H1 (cell line): ENCODE results near the gene ABCC2. TPM values are rescaled to one million over a fixed set of nuclear protein-coding genes. Genes with fewer than 3 reads are reported as not detected.

Experiments
- CHD7 ChIP-seq: fragments of 300-600 bp; sonication (generic); IDR thresholded peaks from 2 replicates; pipeline ENCODE4 v1.7.1; 2012; ENCODE audit warnings: low read length, moderate library complexity, mild to moderate bottlenecking, inconsistent platforms; ENCODE audit not compliant: insufficient replicate concordance
- CREB1 ChIP-seq: IDR thresholded peaks from 2 replicates; pipeline ENCODE4 v1.6.1; 2012; ENCODE audit warnings: inconsistent platforms
- FOSL1 ChIP-seq: IDR thresholded peaks from 2 replicates; pipeline ENCODE4 v1.6.1; 2011; ENCODE audit warnings: mild to moderate bottlenecking, low read depth, low read length, moderate library complexity; ENCODE audit not compliant: insufficient read depth
- KDM4A ChIP-seq: IDR thresholded peaks from one replicate; pipeline ENCODE4 v1.7.1; 2012; ENCODE audit warnings: low read depth, mild to moderate bottlenecking, moderate library complexity, low read length, inconsistent platforms; ENCODE audit not compliant: severe bottlenecking
- MAX ChIP-seq: IDR thresholded peaks from 2 replicates; pipeline ENCODE4 v1.6.1; 2012; ENCODE audit warnings: inconsistent platforms
- PHF8 ChIP-seq: fragments of 200-600 bp; sonication (generic); conservative IDR thresholded peaks from 2 replicates; pipeline ENCODE4 v1.7.1; 2012; ENCODE audit warnings: low read depth, mild to moderate bottlenecking, inconsistent platforms, low read length, moderate library complexity
- POLR2A ChIP-seq, 2 experiments: IDR thresholded peaks; 1 replicate in 1 of 2; 2 replicates in 1 of 2; pipeline ENCODE4 v1.6.1; 2011; ENCODE audit warnings: low read depth in 2 of 2, low read length in 2 of 2, mild to moderate bottlenecking in 2 of 2; ENCODE audit errors: control extremely low read depth in 1 of 2
- SP1 ChIP-seq: IDR thresholded peaks from 2 replicates; pipeline ENCODE4 v1.6.1; 2011; ENCODE audit warnings: low read depth, low read length
- TBP ChIP-seq: IDR thresholded peaks from 2 replicates; pipeline ENCODE4 v1.6.1; 2011; ENCODE audit warnings: low read depth, low read length, improper control_type of control experiment
- TEAD4 ChIP-seq: IDR thresholded peaks from 2 replicates; pipeline ENCODE4 v1.6.1; 2012; ENCODE audit warnings: low read depth, low read length, inconsistent platforms, mixed read lengths
- YY1 ChIP-seq: IDR thresholded peaks from 2 replicates; pipeline ENCODE4 v1.6.1; 2011; ENCODE audit warnings: low read depth, mild to moderate bottlenecking, low read length
- polyA plus RNA-seq, 7 experiments: library from polyadenylated mRNA; depleted of rRNA in 3 of 7; stranded (reverse) in 5 of 7; unstranded in 2 of 7; fragments of >200 nt in 5 of 7; fragments of 200-250 nt in 2 of 7; gene quantifications; 1 replicate in 5 of 7; 2 replicates in 1 of 7; 4 replicates in 1 of 7; pipeline versions ENCODE4 v1.2.1 to v1.2.3, GENCODE V29; 2011 to 2013; ENCODE audit warnings: missing spikeins in 2 of 7, mixed read lengths in 2 of 7
- total RNA-seq: library from RNA; stranded (reverse); fragmentation: NEBNext Ultra II Directional; extraction: Animal tissue kit (Norgen Biotek cat#: 25700); gene quantifications from 2 replicates; pipeline ENCODE4 v1.2.1, GENCODE V29; 2021

The ABCC2 gene
- total and polyA plus RNA-seq, 2 of the 8 experiments (the other 6 are each of a cell fraction or from before 2014, with no cell fraction given), result 0.74 to 1.1 TPM

GRCh38 chr10:99850021-99850766, 67.8 kb downstream of the ABCC2 start (continued):
- TF ChIP-seq CHD7 (peak; percentile 43), TBP (peak; percentile 27; the same call in 1 of the 2 replicates), YY1 (peak; percentile 57; the same call in 1 of the 2 replicates), PHF8 (no peak), KDM4A (no peak), CREB1 (peak; percentile 53), FOSL1 (no peak), POLR2A (IDR thresholded peaks at IDR 0.05; ENCODE audit: control extremely low read depth in 1 of 2, low read depth in 2 of 2, low read length in 2 of 2) (no peak; a peak in 1 of 3 replicates), MAX (no peak), TEAD4 (0 out of 2 replicates have a peak, but pooled peaks have one; percentile 6), SP1 (peak; percentile 57; the same call in 1 of the 2 replicates)
